ENCODE measurements around the gene AP3S2. TPM values are rescaled to one million over a fixed set of nuclear protein-coding genes. Genes with fewer than 3 reads are reported as not detected.
"Not testable (repeated sequence)": the region's sequence is repeated elsewhere in the genome, so short reads cannot be mapped to it uniquely, and the experiment has no call there.

AP3S2 gene
- total RNA-seq, 1 experiment from 2014 or later, result 46.1 TPM

GRCh38 chr15:89785064-89785773 lies 108.6 kb downstream of the AP3S2 start:
- no peaks in the 10 kb centered on the region for H3K4me1 ChIP-seq
- DNase-seq, result no peak
- no peak overlapping the region for H3K27ac ChIP-seq
- no peaks in the 10 kb centered on the region for H3K36me3 ChIP-seq
- H3K9me3 ChIP-seq (replicated peaks), result peaks cover 7% of the 10 kb centered on the region; the same call in 1 of the 2 replicates
- H3K4me3 ChIP-seq, result no peak overlapping the region
- H3K27me3 ChIP-seq, result 0 out of 2 replicates have a peak, but pooled peaks cover 8% of the 10 kb centered on the region

- no peaks in the 10 kb centered on the region for H3K36me3 ChIP-seq
- peaks cover 7% of the 10 kb centered on the region; the same call in 1 of the 2 replicates for H3K9me3 ChIP-seq (replicated peaks)
- H3K4me3 ChIP-seq, result no peak overlapping the region
- H3K4me1 ChIP-seq, result no peaks in the 10 kb centered on the region
- DNase-seq, result no peak
- no peak overlapping the region for H3K27ac ChIP-seq
- 0 out of 2 replicates have a peak, but pooled peaks cover 9% of the 10 kb centered on the region for H3K27me3 ChIP-seq
Observed at GRCh38 chr15:89784686-89784960, 109.2 kb downstream of the AP3S2 start.

- Histone ChIP-seq H3K27ac (no peak overlapping the region), H3K4me3 (no peak overlapping the region), H3K36me3 (no peaks in the 10 kb centered on the region), H3K27me3 (0 out of 2 replicates have a peak, but pooled peaks cover 9% of the 10 kb centered on the region), H3K4me1 (no peaks in the 10 kb centered on the region), H3K9me3 (replicated peaks) (peaks cover 7% of the 10 kb centered on the region; the same call in 1 of the 2 replicates)
- no peak for DNase-seq
Observed at GRCh38 chr15:89783861-89784685, 109.7 kb downstream of the AP3S2 start.

GRCh38 chr15:89783111-89783860 lies 110.5 kb downstream of the AP3S2 start:
- Histone ChIP-seq H3K4me1 (no peaks in the 10 kb centered on the region), H3K27ac (no peak overlapping the region), H3K27me3 (0 out of 2 replicates have a peak, but pooled peaks cover 9% of the 10 kb centered on the region), H3K9me3 (replicated peaks) (peaks cover 7% of the 10 kb centered on the region; the same call in 1 of the 2 replicates), H3K36me3 (no peaks in the 10 kb centered on the region), H3K4me3 (no peak overlapping the region)
- DNase-seq, result no peak

- not testable (repeated sequence) for H3K27me3 ChIP-seq; H3K9me3 ChIP-seq (replicated peaks); DNase-seq; H3K4me3 ChIP-seq; H3K36me3 ChIP-seq; H3K27ac ChIP-seq; H3K4me1 ChIP-seq
Observed at GRCh38 chr15:89782619-89782950, 111.2 kb downstream of the AP3S2 start.

GRCh38 chr15:89781891-89782618 lies 111.7 kb downstream of the AP3S2 start:
- Histone ChIP-seq H3K27ac (no peak overlapping the region), H3K36me3 (no peaks in the 10 kb centered on the region), H3K27me3 (0 out of 2 replicates have a peak, but pooled peaks cover 9% of the 10 kb centered on the region), H3K4me3 (no peak overlapping the region), H3K4me1 (no peaks in the 10 kb centered on the region), H3K9me3 (replicated peaks) (no peaks in the 10 kb centered on the region)
- no peak for DNase-seq

- 0 out of 2 replicates have a peak, but pooled peaks cover 9% of the 10 kb centered on the region for H3K27me3 ChIP-seq
- H3K4me1 ChIP-seq, result no peaks in the 10 kb centered on the region
- no peaks in the 10 kb centered on the region for H3K9me3 ChIP-seq (replicated peaks)
- DNase-seq, result no peak
- H3K27ac ChIP-seq, result no peak overlapping the region
- no peak overlapping the region for H3K4me3 ChIP-seq
- H3K36me3 ChIP-seq, result no peaks in the 10 kb centered on the region
Observed at GRCh38 chr15:89781055-89781454, 112.7 kb downstream of the AP3S2 start.

GRCh38 chr15:89780601-89781000 lies 113.2 kb downstream of the AP3S2 start:
- no peak overlapping the region for H3K4me3 ChIP-seq
- H3K36me3 ChIP-seq, result no peaks in the 10 kb centered on the region
- no peak for DNase-seq
- H3K27ac ChIP-seq, result no peak overlapping the region
- H3K9me3 ChIP-seq (replicated peaks), result no peaks in the 10 kb centered on the region
- 0 out of 2 replicates have a peak, but pooled peaks cover 9% of the 10 kb centered on the region for H3K27me3 ChIP-seq
- no peaks in the 10 kb centered on the region for H3K4me1 ChIP-seq

Other genes starting within 250 kb of the AP3S2 start
- 5.0 TPM in 2 replicates for gene KIF7, start 238.5 kb downstream of the AP3S2 start, total RNA-seq (2014; rRNA removed; shearing (Covaris generic))
- not detected in 2 replicates for gene PLIN1, start 214.6 kb downstream of the AP3S2 start, total RNA-seq (2014; rRNA removed; shearing (Covaris generic))
- 1.4 and 2.0 TPM in 2 replicates for gene PEX11A, start 203.2 kb downstream of the AP3S2 start, total RNA-seq (2014; rRNA removed; shearing (Covaris generic))
- gene WDR93, start 203.2 kb downstream of the AP3S2 start, total RNA-seq (2014; rRNA removed; shearing (Covaris generic)), result not detected in 2 replicates
- not detected in 2 replicates for gene MESP1, start 142.7 kb downstream of the AP3S2 start, total RNA-seq (2014; rRNA removed; shearing (Covaris generic))
- gene MESP2, start 117.7 kb downstream of the AP3S2 start, total RNA-seq (2014; rRNA removed; shearing (Covaris generic)), result not detected in 2 replicates
- gene ANPEP, start 79.1 kb downstream of the AP3S2 start, total RNA-seq (2014; rRNA removed; shearing (Covaris generic)), result 0.28 and 0.77 TPM in 2 replicates
- 2.4 and 2.8 TPM in 2 replicates for gene ARPIN, start 19.0 kb upstream of the AP3S2 start, total RNA-seq (2014; rRNA removed; shearing (Covaris generic))
- 6.3 and 8.5 TPM in 2 replicates for gene ZNF710, start 107.3 kb upstream of the AP3S2 start, total RNA-seq (2014; rRNA removed; shearing (Covaris generic))
- 96.9 and 102 TPM in 2 replicates for gene IDH2, start 208.5 kb upstream of the AP3S2 start, total RNA-seq (2014; rRNA removed; shearing (Covaris generic))